ENCODE results near the gene TTC39A.

DNA sequence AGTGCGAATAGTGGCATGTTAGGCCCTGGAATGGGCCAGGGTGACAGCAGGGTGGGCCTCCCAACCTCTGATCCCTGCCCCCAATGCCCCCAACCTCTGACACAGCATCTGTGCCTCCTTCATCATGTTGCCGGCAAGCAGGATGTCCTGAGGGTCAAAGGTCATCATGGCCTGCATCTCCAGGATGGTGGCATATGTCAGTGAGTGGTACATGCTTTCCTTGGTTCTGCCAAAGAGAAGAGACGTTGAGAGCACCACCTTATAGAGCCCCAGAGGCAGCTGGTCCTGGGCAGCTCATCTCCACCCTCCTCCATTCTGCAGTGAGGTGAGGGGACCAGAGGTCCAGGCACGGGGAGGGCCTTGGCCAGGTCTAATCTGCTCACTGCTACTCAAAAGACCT lies 17.6 kb downstream of the TTC39A start:
- TF ChIP-seq POLR2A (IDR thresholded peaks at IDR 0.05) (no peak), CTCF (IDR thresholded peaks at IDR 0.05) (no peak)
